K562 (cell line): ENCODE measurements around the gene C1orf198.

ENCODE experiments used
- CTCF ChIP-seq, 3 experiments: IDR thresholded peaks in 2 of 3; conservative IDR thresholded peaks in 1 of 3; 2 replicates each; pipeline ENCODE4 v1.5.1; 2011 to 2012; ENCODE audit warnings: low read length in 3 of 3, mild to moderate bottlenecking in 3 of 3, control low read depth in 2 of 3, improper control_type of control experiment in 1 of 3, inconsistent platforms in 1 of 3, low read depth in 1 of 3, mixed read lengths in 1 of 3, moderate library complexity in 1 of 3; ENCODE audit not compliant: insufficient read depth in 2 of 3
- SIRT6 ChIP-seq: IDR thresholded peaks from one replicate; pipeline ENCODE4 v1.6.1; 2012; ENCODE audit warnings: low read depth, mild to moderate bottlenecking, control low read depth, inconsistent platforms, low read length, moderate library complexity
- TAF1 ChIP-seq: IDR thresholded peaks from 2 replicates; pipeline ENCODE4 v1.6.1; 2011; ENCODE audit warnings: mild to moderate bottlenecking, low read length, moderate library complexity; ENCODE audit not compliant: insufficient read depth, control insufficient read depth, severe bottlenecking; ENCODE audit errors: extremely low read depth

GRCh38 chr1:230850547-230850946 lies 17.8 kb downstream of the C1orf198 start:
- TF ChIP-seq TAF1: no peak
- TF ChIP-seq SIRT6: no peak
- no peak for TF ChIP-seq CTCF (IDR thresholded peaks at IDR 0.05 in 2 of 3, conservative IDR thresholded peaks at IDR 0.05 in 1 of 3; ENCODE audit: insufficient read depth in 2 of 3, low read depth in 1 of 3, low read length in 3 of 3)
